ENCODE data around the gene C17orf107.

GRCh38 chr17:4944163-4944553 lies 44.8 kb downstream of the C17orf107 start:
- TF ChIP-seq, protein P1, sequence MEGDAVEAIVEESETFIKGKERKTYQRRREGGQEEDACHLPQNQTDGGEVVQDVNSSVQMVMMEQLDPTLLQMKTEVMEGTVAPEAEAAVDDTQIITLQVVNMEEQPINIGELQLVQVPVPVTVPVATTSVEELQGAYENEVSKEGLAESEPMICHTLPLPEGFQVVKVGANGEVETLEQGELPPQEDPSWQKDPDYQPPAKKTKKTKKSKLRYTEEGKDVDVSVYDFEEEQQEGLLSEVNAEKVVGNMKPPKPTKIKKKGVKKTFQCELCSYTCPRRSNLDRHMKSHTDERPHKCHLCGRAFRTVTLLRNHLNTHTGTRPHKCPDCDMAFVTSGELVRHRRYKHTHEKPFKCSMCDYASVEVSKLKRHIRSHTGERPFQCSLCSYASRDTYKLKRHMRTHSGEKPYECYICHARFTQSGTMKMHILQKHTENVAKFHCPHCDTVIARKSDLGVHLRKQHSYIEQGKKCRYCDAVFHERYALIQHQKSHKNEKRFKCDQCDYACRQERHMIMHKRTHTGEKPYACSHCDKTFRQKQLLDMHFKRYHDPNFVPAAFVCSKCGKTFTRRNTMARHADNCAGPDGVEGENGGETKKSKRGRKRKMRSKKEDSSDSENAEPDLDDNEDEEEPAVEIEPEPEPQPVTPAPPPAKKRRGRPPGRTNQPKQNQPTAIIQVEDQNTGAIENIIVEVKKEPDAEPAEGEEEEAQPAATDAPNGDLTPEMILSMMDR (IDR thresholded peaks at IDR 0.05) = no peak
- no peak; the same call in 1 of the 2 replicates for TF ChIP-seq POLR2AphosphoS5 (IDR thresholded peaks at IDR 0.05; ENCODE audit: low read depth, low read length)
